ENCODE results near the gene ZDHHC11B.
"Not testable (repeated sequence)": the region's sequence is repeated elsewhere in the genome, so short reads cannot be mapped to it uniquely, and the experiment has no call there.

Gene ZDHHC11B

DNA sequence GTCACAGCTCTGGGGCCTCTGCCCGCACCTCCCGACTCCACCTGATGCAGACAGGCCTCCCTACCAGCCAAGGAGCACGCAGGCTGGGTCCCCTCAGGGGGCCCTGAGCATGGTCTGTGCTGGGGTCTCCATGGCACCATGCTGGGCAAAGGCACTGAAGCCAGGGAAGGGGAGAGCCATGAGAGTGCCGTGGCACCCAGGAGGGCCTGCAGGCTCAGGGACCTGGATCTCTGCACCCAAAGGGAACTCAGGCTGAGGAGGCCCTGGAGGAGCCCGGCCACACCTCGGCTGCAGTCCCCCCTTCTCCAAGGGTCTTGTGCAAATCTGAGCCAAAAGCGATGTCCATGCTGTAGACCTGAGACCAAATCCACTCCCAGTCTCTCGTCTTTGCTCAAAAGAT lies 32.5 kb downstream of the ZDHHC11B start:
- DNase-seq = not testable (repeated sequence)

DNA sequence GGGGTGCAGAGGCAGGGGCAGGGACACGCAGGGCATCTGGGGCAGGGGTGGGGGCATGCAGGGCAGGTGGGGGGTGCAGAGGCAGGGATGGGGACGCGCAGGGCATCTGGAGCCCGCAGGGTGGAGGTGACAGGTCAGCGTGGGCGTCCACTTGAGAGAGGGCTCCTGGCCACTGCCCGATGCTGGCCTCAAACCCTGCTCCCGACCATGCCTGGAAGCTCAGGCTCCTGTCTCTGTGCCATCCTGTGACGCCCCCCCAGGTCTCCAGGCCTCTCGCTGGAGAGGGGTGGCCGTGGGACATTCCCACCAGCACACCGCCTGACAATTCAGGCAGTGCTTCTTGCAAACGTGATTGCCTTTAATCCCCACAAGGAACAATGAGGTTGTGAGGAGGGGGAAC lies 33.0 kb downstream of the ZDHHC11B start:
- no peak for DNase-seq

DNA sequence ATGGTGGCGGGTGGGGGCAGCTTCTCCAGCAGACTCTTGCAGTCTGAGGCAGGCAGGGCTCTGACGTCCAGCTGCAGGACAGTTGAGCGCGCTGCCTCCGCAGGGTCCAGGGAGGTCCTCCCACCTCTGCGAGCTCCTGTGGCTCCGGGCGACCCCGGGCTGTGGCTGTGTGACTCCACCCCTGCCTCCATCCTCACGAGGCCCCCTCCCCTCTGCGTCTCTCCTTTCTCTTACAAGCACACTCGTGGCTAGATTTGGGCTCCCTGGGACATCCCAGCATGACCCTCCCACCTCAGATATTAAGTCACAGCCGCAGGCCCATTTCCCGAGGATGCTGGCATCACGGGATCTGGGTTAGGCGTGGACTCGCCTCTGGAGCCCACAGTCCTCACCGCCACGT lies 34.3 kb downstream of the ZDHHC11B start:
- not testable (repeated sequence) for DNase-seq

DNA sequence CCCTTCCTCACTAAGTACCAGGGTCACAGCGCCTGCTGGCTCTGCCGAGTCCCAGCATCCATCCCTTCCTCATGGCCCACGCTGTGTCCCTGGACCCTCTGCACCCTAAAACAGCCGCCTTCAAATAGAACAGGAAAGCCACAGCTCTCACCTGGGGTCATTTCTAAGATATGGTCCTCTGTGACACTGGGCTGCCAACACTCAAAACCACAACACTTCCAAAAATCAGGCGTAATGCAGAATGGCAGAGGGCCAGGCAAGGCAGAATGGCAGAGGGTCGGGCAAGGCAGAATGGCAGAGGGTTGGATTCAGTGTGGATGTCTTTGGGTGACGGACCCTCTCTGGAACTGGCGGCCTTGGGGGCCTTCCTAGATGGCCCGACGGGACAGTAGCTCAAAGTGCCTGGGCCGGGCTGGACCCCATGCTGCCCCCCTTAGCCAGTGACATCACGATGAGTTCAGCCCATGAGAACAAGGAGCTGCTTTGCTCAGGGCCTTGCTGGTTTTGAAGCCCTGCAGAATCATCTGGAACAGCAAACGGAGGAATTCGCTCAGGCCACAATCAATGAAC lies 35.3 kb downstream of the ZDHHC11B start:
- DNase-seq = no peak

DNA sequence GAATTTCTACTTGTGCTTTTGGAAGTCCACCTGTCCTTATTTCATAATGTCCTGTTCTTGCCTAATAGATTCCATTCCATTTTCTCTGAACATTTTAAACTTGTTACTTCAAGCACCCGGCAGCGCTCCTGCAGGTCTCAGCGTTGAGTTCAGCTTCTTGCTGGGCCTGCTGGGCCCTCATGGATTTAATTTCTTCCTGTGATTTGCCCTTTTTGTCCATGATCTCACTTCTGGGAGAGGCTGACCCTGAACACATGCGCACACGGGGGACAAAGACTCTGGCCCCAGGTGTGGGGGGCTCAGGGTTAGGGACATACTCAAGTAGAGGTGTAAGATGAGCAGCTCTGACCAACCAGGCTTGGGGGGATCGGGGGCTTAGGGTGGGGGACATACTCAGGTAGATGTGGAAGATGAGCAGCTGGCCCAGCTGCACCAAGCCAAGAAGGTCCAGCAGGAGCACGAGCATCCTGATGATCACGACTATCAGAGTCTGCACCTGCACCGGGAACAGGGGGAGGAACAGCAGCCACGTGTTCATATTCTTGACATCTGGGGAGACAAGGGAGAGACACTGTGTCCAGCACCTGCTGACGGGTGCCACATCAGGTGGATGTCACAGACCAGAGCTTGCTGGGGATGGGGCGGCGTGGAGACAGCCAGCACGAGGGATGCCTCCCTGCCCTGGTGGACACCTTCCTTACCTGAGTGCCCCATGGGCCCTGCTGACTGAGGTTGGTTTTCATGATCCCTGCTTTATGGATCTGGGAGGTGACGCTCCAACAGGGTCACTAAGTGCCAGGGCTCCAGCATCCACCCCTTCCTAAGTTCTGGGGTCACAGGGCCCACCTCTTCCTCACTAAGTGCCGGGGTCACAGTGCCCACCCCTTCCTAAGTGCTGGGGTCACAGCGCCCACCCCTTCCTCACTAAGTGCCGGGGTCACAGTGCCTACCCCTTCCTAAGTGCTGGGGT lies 36.2 kb downstream of the ZDHHC11B start:
- not testable (repeated sequence) for DNase-seq

DNA sequence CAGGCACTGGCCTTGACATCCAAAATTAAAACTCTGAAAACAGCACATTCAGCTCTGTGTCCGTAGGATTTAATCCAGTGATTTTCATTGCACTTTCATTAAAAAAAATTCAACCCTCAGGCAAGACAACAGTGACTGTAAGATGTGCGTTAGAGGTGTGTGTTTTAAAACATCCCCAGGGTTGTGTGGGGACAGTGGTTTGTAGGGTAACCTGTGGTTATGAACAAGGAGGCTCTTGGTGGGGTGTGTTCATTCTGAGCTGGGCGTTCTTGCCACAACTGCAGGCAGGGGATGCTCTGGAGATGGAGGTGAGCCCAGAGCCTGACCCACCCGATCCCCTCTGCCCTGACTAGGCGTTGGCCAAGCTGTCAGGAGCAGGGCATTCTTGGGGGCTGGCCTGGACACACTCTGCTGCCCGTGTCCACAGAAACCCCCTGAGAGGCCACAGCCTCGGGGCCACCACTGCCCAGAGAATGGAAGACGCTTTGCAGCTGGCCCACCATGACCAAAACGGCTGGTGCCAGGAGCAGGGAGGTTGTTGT lies 37.2 kb downstream of the ZDHHC11B start:
- not testable (repeated sequence) for DNase-seq

DNA sequence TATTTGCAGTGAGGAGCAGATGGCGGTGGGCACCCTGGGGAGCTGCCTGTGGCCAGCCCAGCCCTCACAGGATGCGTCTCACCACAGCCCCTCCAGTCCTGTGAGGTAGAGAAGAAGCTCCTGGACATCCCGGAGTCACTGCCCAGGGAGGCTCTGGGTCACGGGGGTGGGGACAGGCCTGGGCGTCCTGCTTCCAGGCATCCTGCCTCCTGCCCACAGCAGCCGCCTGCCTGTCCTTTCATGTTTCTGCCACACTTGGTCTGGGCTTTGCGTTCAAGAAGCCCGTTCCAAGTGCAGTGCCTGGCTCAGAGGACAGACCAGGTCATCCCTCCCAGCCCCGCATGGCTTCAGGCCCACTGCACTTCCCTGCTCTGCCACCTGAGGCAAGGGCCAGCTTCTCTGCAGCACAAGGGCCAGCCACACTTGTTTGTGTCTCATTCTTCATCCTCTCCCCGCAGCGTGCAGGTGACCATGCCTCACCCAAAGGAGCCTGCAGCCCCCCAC lies 38.2 kb downstream of the ZDHHC11B start:
- no peak for DNase-seq

DNA sequence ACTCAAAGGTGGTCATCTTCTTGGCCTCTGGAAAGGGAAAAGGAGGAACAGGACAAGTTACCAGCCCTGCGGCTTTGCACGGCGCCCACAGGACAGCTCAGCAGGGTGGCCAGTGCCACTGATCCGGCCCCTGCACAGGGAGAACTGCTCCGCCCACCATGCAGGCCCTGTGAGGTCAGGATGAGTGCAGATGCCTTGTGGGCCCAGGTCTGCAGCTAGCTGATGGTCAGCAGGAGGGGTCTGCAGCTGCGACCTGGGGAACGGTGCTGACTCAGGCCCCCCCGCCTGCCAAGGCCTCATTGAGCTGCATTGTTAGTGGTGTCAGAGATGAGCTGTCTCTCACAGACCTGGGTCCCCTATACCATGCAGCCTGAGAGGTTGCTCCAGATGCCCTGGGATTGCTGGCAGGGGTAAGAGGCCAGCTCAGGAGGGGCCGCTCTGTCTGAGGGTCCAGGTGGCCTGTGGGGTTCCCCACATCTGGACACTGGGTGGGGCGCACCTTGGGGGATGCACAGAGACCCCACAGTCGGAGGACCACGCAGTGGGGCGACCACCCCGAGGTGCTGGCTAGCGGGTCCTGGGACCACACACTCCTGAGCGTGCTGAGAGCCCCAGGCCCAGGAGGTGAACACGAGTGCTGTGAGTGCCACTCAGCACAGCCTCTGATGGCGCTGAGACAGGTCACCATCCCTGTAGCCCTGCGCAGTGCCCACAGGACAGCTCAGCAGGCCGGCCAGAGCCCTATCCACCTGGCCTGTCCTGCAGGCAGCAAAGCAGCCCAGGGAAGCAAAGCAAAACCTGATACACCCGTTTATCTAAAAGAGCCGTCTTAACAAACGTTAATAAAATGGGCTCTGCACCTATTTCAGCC lies 39.0 kb downstream of the ZDHHC11B start:
- not testable (repeated sequence) for DNase-seq

DNA sequence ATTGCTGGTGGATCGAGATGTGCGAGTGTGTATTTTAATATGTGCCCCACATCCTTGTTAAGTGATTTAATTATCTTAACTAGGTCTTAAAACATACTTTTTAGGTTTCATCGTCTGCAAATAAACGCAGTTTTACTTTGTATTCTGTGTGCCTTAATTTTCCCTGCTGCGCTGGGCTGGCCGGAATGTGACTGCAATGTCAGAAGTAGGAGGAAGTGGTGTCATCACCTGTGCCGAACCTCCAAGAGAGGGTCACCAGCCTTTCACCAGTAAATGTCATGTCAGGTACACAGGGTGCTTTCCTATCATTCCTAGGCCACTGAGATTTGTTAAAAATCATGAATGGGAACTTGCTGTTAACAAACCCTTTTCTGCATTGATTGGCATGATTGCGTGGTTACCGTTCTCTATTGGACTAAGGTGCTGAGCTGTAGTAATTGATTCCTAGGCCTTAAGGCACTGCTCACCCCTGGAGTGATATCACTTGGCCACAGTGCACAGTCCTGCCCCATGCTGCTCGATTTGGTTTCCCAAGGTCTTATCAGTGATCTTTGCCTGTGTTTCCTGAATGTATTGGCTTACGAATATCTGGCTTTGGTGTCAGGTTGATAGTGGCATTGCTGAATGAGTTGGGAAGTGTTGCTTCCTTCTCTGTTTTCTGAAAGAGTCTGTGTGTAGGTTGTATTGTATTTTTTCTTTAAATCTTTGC lies 40.7 kb downstream of the ZDHHC11B start:
- not testable (repeated sequence) for DNase-seq

DNA sequence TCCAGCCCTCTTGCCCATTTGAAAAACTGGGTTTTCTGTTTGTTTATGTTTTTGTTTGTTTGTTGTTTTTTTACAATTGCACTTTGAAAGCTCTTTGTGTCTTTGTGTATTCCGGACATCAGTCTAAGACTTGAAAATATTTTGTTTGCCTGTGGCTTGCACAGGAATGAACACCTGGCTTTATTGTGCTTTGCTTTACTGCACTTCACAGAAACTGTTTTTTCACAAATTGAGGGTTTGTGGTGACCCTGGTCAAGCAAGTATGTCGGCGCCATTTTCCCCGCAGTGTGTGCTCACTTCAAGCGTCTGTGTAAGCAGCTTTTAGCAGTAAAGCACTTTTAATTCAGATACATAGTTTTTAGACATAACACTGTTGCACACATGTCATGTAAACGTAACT lies 42.3 kb downstream of the ZDHHC11B start:
- not testable (repeated sequence) for DNase-seq

DNA sequence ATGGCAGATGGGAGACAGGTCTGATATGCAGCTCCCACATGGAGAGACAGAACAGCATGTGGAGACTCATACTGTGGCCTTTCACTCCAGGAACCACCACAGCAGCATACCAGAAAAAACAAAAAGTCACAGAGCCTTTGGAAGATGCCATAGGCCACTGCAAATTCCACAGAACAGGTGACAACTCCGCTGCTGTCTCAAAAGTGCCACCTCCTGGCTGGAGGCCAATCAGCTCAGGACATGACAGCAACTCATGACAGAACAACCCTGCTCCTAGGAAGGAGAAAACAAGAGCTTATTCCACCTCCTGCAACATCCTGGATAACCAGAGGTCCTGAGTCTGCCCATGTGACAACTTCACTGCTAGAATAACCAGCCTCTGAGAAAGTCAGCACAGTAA lies 50.4 kb downstream of the ZDHHC11B start:
- not testable (repeated sequence) for DNase-seq

DNA sequence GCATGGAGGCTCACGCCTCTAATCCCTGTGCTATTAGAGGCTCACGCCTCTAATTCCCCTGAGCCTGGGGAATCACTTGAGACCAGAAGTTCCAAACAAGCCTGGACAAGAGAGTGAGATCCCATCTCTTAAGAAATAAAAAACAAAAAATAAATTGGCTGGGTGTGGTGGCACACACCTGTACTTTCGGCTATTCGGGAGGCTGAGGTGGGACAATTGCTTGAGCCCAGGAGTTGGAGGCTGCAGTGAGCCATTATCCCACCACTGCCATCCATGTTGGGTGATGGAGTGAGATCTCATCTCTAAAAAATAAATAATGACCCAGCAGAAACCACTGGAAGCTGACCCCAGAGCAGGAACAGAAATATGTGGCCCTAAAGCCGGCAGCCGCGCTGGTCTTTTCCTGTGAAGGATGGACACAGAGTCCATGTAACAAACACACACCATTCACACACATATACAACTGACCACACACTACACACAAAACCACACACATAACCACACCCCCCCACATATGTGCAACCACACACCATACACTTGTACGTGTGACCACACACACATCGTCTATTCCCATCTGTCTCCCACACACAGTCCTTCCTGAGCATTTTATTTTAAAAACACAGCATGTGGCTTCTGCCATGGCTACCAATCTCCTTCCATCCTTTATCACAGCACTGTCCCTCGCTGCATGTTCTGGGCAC lies 51.6 kb downstream of the ZDHHC11B start:
- not testable (repeated sequence) for DNase-seq

DNA sequence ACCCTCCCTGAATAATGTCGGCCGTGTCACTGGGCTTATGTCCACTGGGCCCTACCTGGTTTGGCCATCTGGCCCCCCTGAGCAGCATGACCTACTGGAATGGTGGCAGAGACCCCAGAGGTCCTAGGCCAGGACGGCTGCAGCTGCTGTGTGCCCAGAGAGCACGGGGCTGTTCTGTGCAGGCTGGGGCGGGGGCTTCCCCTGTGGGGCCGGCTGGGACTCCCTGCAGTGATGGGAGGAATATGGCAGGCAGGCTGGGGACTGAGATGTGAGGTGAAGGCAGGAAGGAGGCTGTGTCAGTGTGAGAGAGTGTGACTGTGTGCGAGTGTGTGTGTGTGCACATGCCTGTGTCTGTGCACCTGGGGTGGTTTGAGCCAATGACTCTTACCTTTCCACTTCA lies 55.3 kb downstream of the ZDHHC11B start:
- DNase-seq = not testable (repeated sequence)

DNA sequence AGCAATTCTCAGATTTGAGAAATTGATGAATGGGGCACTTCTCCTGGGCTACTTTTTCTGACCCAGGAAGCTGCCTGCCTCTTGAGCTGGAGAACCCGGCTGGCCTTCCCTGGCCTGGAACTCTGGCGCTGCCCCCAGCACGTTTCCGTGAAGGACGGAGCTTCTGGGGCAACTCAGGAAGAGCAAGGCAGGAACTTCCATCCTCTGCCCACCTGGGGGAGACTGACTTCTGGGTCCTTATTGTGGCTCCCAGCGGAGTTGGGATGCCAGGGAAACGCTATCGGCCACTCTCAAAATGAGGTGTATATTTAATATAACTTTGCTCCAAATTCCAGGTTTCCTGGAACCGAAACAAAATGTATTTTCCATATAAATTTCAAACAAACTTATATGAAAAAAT lies 57.4 kb downstream of the ZDHHC11B start:
- DNase-seq = not testable (repeated sequence)

DNA sequence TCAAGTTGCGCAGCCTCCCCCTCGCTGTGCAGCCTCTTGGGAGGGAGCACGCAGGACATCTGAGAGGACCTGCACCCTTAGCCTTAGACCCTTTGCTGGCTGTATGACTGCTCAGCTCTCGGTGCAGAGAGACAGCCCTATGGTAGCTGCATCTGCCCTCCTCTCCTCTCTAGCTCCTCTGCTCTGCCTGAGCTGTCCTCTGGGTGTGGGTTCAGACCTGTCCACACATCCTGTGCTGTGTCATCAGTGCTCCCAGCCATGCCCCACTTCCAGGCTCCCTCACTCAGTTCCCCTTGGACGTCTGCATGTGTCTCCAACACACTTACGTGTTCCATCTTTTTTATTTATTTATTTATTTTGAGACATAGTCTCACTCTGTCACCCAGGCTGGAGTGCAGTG lies 60.7 kb downstream of the ZDHHC11B start:
- DNase-seq = not testable (repeated sequence)

DNA sequence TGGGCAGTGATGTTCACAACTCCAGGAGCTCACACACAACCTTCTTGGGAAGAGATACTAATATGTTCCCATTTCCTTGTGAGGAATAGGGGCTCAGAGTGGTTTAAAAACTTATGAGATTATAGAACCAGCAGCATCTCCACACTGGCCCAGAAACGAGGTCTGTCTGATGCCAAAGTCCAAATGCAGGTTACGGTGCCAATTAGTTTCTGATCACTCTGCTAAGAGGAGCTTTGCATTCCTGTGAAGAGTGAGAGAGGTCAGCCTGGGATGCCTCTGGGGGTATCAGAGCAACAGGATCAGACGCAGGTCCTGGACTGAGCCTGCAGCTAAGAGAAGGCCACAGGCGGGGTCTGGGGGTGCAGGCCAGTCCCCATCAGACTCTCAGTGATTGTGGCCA lies 61.2 kb downstream of the ZDHHC11B start:
- not testable (repeated sequence) for DNase-seq

DNA sequence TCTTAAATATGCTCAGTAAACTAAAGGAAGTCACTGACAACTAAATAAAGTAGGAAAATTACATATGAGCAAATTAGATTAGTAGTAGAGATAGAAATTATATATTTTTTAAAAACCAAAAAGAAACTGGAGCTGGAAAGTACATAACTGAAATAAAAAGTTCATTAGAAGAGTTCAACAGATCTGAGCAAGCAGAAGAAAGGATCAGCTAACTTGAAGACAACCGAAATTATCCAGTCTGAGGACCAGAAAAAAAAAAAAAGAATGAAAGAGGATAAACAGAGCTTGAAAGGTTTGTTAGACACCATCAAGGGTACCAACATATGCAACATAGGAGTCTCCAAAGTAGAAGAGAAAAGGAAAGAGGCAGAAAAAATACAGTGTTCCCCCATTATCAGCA lies 65.2 kb downstream of the ZDHHC11B start:
- DNase-seq = not testable (repeated sequence)

DNA sequence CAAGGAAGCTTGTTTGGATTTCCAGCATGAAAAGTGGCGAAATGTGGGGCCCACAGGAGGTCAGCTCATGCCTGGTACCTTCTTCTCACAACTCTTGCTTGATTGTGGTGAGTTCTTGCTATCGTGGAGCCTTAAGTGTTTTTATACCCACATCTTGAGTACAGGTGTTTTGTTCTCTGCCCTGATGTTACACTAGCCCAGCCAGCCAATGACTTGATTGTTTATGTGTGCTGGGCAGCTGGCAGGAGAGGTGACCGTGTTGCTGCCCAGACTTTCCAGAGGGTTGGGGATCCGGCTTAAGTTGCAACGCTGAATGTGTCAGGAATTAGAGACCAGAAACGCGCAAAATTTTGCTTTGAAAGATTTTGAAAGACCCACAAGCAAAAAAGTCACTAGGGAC lies 67.4 kb downstream of the ZDHHC11B start:
- no peak for DNase-seq

DNA sequence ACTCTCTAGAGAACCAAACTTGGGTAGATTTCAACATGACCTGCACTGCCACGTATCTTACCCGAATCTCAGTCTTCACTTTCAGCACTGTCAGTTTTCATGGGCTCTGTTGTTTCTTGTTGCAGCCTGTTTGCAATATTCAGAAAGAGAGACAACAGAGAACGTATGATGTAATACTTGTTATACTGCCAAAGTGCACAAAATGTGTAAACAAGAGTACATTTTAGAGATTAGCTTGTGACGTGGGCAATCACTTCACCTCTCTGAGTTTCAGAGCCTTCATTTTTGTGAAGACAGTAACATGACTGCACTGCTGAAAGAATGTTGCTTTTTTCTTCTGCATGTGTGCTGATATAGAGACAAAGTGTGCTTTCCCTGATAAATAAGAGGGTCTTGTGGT lies 67.8 kb downstream of the ZDHHC11B start:
- not testable (repeated sequence) for DNase-seq

DNA sequence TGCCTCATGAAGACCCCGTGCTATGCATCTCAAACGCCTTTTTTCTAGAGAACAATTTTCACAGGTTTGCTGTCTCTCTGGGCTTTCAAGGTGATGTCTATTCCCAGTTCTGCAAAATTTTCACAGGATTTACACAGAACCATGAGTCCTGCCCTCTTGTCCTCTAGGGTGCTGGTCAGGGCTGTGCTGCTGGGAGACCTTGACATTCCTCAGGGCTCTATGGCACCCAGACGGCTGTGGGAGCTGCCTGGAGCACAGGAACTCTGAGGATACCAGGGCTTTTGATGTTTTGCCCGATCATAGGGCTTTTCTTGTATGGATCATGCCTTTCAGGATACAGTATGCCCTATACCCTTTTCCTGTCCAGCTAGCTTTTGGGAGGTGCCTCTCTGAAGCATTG lies 68.9 kb downstream of the ZDHHC11B start:
- not testable (repeated sequence) for DNase-seq
